Measurements from ENCODE around the gene SSR1. TPM values are rescaled to one million over a fixed set of nuclear protein-coding genes. Genes with fewer than 3 reads are reported as not detected.
"Not testable (repeated sequence)": the region's sequence is repeated elsewhere in the genome, so short reads cannot be mapped to it uniquely, and the experiment has no call there.

SSR1 gene
- total RNA-seq, result 20.4 TPM

- H3K27ac ChIP-seq (ENCODE audit: low read depth, low read length), result peak within 1 kb of the TSS; percentile 90
Observed at GRCh38 chr6:7312616-7313504, at the start of gene SSR1. SSR1 (minus strand) TSS chr6:7313199; CDS start chr6:7313120, 79 bp downstream.

GRCh38 chr6:7351916-7352315 is 38.9 kb upstream of the SSR1 start:
- H3K4me1 ChIP-seq (ENCODE audit: control insufficient read depth in 3 of 3, insufficient read depth in 3 of 3, low read length in 3 of 3); H3K27me3 ChIP-seq (ENCODE audit: control insufficient read depth in 3 of 3, insufficient read depth in 3 of 3, low read length in 3 of 3); H3K9ac ChIP-seq (ENCODE audit: low read depth in 1 of 3, low read length in 3 of 3); H3K27ac ChIP-seq (ENCODE audit: low read depth, low read length); H3K36me3 ChIP-seq (ENCODE audit: control insufficient read depth in 3 of 3, insufficient read depth in 3 of 3, low read length in 3 of 3); H3K4me3 ChIP-seq (ENCODE audit: low read length in 3 of 3); H3K9me3 ChIP-seq (ENCODE audit: control insufficient read depth in 3 of 3, low read length in 3 of 3): not testable (repeated sequence)

More at GRCh38 chr6:7312616-7313504, at the start of gene SSR1:
- Histone ChIP-seq H3K36me3 (ENCODE audit: control insufficient read depth in 3 of 3, insufficient read depth in 3 of 3, low read length in 3 of 3) (peaks cover 9 to 19% (median 16%) of the 10 kb centered on the region in 3 donors), H3K9ac (ENCODE audit: low read depth in 1 of 3, low read length in 3 of 3) (peak within 1 kb of the TSS; percentile 95 to 96 (median 96)), H3K27me3 (ENCODE audit: control insufficient read depth in 3 of 3, insufficient read depth in 3 of 3, low read length in 3 of 3) (no peaks in the 10 kb centered on the region), H3K4me1 (ENCODE audit: control insufficient read depth in 3 of 3, insufficient read depth in 3 of 3, low read length in 3 of 3) (peaks cover 5 to 18% (median 17%) of the 10 kb centered on the region in 3 donors), H3K4me3 (ENCODE audit: low read length in 3 of 3) (peak within 1 kb of the TSS; percentile 93 to 100 (median 97)), H3K9me3 (ENCODE audit: control insufficient read depth in 3 of 3, low read length in 3 of 3) (no peaks in the 10 kb centered on the region)

GRCh38 chr6:7350591-7350990 is 37.6 kb upstream of the SSR1 start:
- not testable (repeated sequence) for H3K27ac ChIP-seq (ENCODE audit: low read depth, low read length); H3K36me3 ChIP-seq (ENCODE audit: control insufficient read depth in 3 of 3, insufficient read depth in 3 of 3, low read length in 3 of 3); H3K4me3 ChIP-seq (ENCODE audit: low read length in 3 of 3); H3K9me3 ChIP-seq (ENCODE audit: control insufficient read depth in 3 of 3, low read length in 3 of 3); H3K4me1 ChIP-seq (ENCODE audit: control insufficient read depth in 3 of 3, insufficient read depth in 3 of 3, low read length in 3 of 3); H3K9ac ChIP-seq (ENCODE audit: low read depth in 1 of 3, low read length in 3 of 3); H3K27me3 ChIP-seq (ENCODE audit: control insufficient read depth in 3 of 3, insufficient read depth in 3 of 3, low read length in 3 of 3)

GRCh38 chr6:7347551-7347997 is 34.6 kb upstream of the SSR1 start:
- H3K36me3 ChIP-seq (ENCODE audit: control insufficient read depth in 3 of 3, insufficient read depth in 3 of 3, low read length in 3 of 3); H3K4me3 ChIP-seq (ENCODE audit: low read length in 3 of 3); H3K9me3 ChIP-seq (ENCODE audit: control insufficient read depth in 3 of 3, low read length in 3 of 3): not testable (repeated sequence)

GRCh38 chr6:7344773-7345450 is 31.9 kb upstream of the SSR1 start:
- H3K27ac ChIP-seq (ENCODE audit: low read depth, low read length); H3K4me3 ChIP-seq (ENCODE audit: low read length in 3 of 3); H3K9ac ChIP-seq (ENCODE audit: low read depth in 1 of 3, low read length in 3 of 3); H3K9me3 ChIP-seq (ENCODE audit: control insufficient read depth in 3 of 3, low read length in 3 of 3); H3K36me3 ChIP-seq (ENCODE audit: control insufficient read depth in 3 of 3, insufficient read depth in 3 of 3, low read length in 3 of 3); H3K4me1 ChIP-seq (ENCODE audit: control insufficient read depth in 3 of 3, insufficient read depth in 3 of 3, low read length in 3 of 3); H3K27me3 ChIP-seq (ENCODE audit: control insufficient read depth in 3 of 3, insufficient read depth in 3 of 3, low read length in 3 of 3): not testable (repeated sequence)

More at GRCh38 chr6:7347551-7347997, 34.6 kb upstream of the SSR1 start:
- H3K27me3 ChIP-seq (ENCODE audit: control insufficient read depth in 3 of 3, insufficient read depth in 3 of 3, low read length in 3 of 3); H3K4me1 ChIP-seq (ENCODE audit: control insufficient read depth in 3 of 3, insufficient read depth in 3 of 3, low read length in 3 of 3); H3K27ac ChIP-seq (ENCODE audit: low read depth, low read length); H3K9ac ChIP-seq (ENCODE audit: low read depth in 1 of 3, low read length in 3 of 3): not testable (repeated sequence)

GRCh38 chr6:7343546-7344475 is 30.8 kb upstream of the SSR1 start:
- Histone ChIP-seq H3K27me3 (ENCODE audit: control insufficient read depth in 3 of 3, insufficient read depth in 3 of 3, low read length in 3 of 3) (peaks cover 0 to 7% (median 0%) of the 10 kb centered on the region in 3 donors), H3K4me3 (ENCODE audit: low read length in 3 of 3) (no peak overlapping the region), H3K4me1 (ENCODE audit: control insufficient read depth in 3 of 3, insufficient read depth in 3 of 3, low read length in 3 of 3) (no peaks in the 10 kb centered on the region), H3K9ac (ENCODE audit: low read depth in 1 of 3, low read length in 3 of 3) (no peak overlapping the region), H3K27ac (ENCODE audit: low read depth, low read length) (no peak overlapping the region), H3K9me3 (ENCODE audit: control insufficient read depth in 3 of 3, low read length in 3 of 3) (no peaks in the 10 kb centered on the region), H3K36me3 (ENCODE audit: control insufficient read depth in 3 of 3, insufficient read depth in 3 of 3, low read length in 3 of 3) (no peaks in the 10 kb centered on the region)

GRCh38 chr6:7341989-7342742 is 29.2 kb upstream of the SSR1 start:
- H3K27me3 ChIP-seq (ENCODE audit: control insufficient read depth in 3 of 3, insufficient read depth in 3 of 3, low read length in 3 of 3), result peaks cover 0 to 7% (median 0%) of the 10 kb centered on the region in 3 donors

GRCh38 chr6:7341271-7341670 is 28.3 kb upstream of the SSR1 start:
- Histone ChIP-seq H3K4me1 (ENCODE audit: control insufficient read depth in 3 of 3, insufficient read depth in 3 of 3, low read length in 3 of 3) (no peaks in the 10 kb centered on the region), H3K27me3 (ENCODE audit: control insufficient read depth in 3 of 3, insufficient read depth in 3 of 3, low read length in 3 of 3) (peaks cover 0 to 7% (median 0%) of the 10 kb centered on the region in 3 donors), H3K36me3 (ENCODE audit: control insufficient read depth in 3 of 3, insufficient read depth in 3 of 3, low read length in 3 of 3) (no peaks in the 10 kb centered on the region), H3K27ac (ENCODE audit: low read depth, low read length) (no peak overlapping the region), H3K4me3 (ENCODE audit: low read length in 3 of 3) (no peak overlapping the region), H3K9me3 (ENCODE audit: control insufficient read depth in 3 of 3, low read length in 3 of 3) (no peaks in the 10 kb centered on the region), H3K9ac (ENCODE audit: low read depth in 1 of 3, low read length in 3 of 3) (no peak overlapping the region)

More at GRCh38 chr6:7341989-7342742, 29.2 kb upstream of the SSR1 start:
- H3K9me3 ChIP-seq (ENCODE audit: control insufficient read depth in 3 of 3, low read length in 3 of 3), result no peaks in the 10 kb centered on the region
- H3K9ac ChIP-seq (ENCODE audit: low read depth in 1 of 3, low read length in 3 of 3), result no peak overlapping the region
- H3K4me3 ChIP-seq (ENCODE audit: low read length in 3 of 3), result no peak overlapping the region
- no peaks in the 10 kb centered on the region for H3K4me1 ChIP-seq (ENCODE audit: control insufficient read depth in 3 of 3, insufficient read depth in 3 of 3, low read length in 3 of 3)
- H3K36me3 ChIP-seq (ENCODE audit: control insufficient read depth in 3 of 3, insufficient read depth in 3 of 3, low read length in 3 of 3), result no peaks in the 10 kb centered on the region
- no peak overlapping the region for H3K27ac ChIP-seq (ENCODE audit: low read depth, low read length)
